CD4-positive, alpha-beta T cell treated with Interleukin-21 for 1 hour (primary cell): ENCODE results near the gene CASP8AP2.
"Not testable (repeated sequence)": the region's sequence is repeated elsewhere in the genome, so short reads cannot be mapped to it uniquely, and the experiment has no call there.

Experiments
- DNase-seq: peaks from one replicate; pipeline ENCODE4 v3.0.0-alpha.2; 2020

CASP8AP2 gene

DNA sequence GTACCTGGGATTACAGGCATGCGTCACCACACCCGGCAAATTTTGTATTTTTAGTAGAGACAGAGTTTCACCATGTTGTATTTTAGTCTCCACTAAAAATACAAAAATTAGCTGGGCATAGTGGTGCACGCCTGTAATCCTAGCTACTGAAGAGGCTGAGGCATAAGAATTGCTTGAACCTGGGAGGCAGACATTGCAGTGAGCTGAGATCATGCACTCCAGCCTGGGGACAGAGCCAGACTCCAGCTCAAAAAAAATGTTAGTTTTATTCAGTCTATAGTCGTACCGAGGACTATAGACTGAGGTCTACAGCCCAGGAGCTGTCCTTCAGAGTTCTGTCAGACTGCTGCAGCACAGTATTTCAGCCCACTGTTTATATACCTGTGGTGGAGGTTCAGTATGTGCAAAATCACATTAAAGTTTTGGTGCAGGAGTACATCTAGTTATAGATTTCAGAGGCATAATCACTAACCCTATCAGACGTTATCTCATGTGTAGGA is 3.6 kb upstream of the CASP8AP2 start:
- DNase-seq, result no peak

DNA sequence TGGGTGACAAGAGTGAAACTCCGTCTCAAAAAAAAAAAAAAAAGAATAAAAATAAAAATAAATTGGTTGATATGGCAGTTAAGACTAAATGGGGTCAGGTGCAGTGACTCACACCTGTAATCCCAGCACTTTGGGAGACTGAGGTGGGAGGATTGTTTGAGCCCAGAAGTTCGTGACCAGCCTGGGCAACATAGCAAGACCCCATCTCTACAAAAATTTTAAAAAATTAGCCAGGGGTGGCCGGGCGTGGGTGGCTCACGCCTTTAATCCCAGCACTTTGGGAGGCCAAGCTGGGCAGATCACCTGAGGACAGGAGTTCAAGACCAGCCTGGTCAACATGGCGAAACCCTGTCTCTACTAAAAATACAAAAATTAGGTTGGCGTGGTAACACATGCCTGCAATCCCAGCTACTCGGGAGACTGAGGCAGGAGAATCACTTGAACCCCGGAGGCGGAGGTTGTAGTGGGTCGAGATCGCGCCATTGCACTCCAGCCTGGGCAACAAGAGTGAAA is 1.1 kb upstream of the CASP8AP2 start:
- DNase-seq, result not testable (repeated sequence)

DNA sequence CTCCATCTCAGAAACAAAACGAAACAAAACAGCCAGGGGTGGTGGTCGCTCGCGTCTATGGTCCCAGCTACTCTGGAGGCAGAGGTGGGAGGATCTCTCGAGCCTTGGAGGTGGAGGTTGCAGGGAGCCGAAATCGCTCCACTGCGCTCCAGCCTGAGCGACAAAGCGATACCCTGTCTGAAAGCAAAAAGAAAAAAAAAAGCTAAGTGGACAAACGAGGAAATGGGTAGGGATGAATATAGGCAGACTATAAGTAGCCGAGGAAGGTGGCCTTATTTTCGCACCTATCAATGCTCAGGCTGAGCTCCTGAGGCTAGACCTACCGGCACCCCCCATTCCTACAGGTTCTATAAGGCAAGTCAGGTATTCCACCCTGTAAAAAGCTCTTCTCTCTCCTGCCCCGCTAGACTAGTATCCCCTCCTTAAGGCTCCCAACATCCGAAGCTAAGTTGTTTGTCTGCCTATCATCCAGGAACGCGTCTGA is 650 bp upstream of the CASP8AP2 start:
- DNase-seq, result no peak

DNA sequence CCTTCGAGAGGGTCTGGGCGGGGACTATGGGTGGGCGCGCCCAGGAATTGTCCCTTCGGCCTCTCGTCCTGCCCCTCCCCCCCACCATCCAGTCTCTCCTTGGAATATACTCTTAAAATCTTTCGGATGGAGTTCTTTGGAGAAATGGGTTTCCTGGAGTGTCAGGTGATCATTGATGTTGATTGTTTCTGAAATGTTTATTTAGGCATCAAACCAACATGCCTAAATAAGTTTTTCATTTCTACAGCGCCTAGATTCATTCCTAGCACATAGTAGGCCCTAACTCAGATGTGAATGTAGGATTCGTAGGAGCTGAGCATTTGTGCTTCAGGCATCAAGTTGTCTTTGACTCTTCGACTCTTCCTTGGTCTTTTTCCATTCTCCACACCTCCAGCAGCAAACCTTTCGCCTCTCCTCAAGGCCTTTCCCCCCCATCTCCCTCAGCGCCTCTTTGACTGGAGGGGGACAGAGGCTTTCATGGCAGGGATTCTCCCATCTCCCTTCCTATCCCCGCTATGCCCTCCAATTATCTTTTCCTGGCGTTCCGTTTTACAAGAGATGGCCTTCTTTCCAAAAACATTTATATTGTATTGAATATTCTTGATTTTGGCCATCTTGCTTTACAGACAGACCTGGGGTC is 610 bp downstream of the CASP8AP2 start:
- DNase-seq, result no peak

DNA sequence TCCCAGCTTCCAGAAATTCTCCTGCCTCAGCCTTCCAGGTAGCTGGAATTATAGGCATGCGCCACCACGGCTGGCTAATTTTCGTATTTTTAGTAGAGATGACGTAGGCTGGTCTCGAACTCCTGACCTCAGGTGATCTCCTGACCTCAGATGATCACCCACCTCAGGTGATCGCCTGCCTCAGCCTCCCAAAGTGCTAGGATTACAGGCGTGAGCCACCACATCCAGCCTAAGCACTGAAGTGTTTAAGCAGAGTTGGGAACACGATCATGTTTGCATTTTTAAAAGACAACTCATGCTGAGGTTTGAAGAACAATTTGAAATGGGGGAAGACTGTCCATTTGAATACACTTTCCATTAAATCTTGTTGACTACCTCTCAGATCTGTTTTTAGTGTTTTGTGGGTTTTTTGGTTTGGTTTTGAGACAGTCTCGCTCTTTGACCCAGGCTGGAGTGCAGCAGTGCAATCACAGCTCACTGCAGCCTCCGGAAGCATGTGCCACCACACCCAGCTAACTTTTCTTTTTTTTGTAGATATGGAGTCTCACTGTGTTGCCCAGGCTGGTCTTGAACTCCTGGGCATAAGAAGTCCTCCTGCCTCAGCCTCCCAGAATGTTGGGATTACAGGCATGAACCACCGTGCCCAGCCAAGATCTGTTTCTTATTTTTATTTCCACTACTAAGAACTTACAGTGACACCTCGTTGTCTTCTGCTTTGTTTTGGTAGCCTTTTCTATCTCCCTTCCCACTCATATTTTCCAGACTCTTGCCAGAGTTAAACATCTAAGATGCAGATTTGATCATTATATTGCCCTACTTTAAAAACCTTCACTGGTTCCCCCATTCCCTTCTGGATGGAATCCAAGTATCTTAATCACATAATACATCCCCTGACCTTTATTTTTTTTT is 5.5 kb downstream of the CASP8AP2 start:
- peak; percentile 66 for DNase-seq

DNA sequence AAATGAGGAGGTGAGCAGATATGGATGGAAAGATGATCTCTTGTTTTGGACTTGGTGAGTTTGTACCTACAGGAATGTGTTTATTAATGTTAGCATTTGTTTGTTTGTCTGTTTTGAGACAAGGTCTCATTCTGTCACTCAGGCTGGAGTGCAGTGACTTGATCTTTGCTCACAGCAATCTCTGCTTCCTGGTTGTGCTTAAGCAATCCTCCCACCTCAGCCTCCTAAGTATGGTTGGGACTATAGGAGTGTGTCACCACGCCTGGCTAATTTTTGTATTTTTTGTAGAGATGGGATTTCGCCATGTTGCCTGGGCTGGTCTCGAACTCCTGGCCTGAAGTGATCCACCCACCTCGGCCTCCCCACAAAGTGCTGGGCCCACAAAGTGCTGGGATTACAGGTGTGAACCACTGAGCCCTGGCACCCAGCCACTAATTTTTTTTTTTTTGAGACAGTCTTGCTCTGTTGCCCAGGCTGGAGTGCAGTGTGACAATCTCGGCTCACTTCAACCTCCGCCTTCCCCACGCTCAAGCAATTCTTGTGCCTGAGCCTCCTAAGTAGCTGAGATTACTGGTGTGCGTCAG is 7.1 kb downstream of the CASP8AP2 start:
- DNase-seq, result no peak

DNA sequence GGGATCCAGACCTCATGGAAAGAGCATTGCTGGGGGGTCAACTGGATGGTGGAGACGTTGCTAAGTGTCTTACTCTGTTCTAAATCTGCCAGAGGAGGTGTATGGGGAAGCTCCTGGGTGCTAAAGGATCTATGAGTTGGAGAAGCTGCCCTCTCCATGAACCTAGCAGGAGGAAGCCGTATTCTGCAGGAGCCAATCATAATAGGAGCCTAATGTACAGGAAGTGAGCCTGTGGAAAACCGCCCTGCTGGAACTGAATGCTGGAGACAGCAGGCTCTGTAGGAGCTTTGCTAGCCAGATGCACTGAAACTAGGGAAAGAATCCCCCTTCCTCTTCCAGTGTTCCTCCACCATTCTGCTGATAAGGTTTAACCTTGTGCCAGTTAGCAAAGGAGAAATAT is 10.9 kb downstream of the CASP8AP2 start:
- no peak for DNase-seq

DNA sequence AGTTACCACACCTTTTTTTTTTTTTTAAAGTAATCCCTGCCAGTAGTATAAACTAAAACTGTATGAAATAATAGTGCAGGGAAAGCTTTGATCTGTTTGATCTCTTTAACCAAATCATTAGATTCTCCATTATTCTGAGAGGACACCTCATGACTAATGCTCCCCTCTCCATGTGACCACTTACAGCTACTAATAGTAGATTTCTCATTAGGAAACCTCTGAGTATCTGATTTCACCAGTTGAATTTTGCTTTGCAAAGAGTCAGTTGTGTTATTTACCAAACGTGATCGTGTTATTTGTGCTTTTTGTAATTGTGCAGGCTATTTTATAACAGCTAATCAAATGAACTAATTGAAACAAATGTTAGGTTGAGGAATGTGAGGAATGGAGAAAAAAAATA is 12.5 kb downstream of the CASP8AP2 start:
- no peak for DNase-seq

DNA sequence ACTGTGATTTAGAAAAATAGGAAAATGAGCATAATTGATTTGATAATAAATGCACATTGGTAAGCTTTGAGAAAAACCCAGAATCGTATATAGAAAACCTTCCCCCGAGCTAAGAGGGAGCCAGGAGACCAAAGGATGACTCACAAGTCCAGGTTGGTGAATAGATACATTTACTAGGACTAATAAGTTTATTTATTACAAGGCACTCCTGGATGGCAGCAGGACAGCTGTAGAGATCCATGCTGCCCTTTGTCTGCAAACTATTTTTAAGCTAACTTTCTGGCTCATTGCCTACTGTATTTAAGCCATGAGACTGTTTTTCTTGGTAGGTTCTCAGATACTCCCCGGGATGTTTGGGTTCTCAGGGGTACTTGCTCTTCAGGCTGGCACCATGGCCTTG is 13.4 kb downstream of the CASP8AP2 start:
- no peak for DNase-seq

DNA sequence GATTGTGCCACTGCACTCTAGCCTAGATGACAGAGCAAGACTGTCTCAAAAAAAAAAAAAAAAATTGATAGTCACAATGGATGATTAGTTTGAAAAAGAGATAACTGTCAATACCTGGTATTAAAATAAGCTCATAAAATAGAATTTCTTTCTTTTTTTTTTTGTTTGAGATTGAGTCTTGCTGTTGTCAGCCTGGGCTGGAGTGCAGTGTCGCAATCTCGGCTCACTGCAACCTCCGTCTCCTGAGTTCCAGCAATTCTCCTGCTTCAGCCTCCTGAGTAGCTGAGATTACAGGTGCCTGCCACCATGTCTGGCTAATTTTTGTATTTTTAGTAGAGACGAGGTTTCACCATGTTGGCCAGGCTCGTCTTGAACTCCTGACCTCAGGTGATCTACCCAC is 17.8 kb downstream of the CASP8AP2 start:
- not testable (repeated sequence) for DNase-seq

DNA sequence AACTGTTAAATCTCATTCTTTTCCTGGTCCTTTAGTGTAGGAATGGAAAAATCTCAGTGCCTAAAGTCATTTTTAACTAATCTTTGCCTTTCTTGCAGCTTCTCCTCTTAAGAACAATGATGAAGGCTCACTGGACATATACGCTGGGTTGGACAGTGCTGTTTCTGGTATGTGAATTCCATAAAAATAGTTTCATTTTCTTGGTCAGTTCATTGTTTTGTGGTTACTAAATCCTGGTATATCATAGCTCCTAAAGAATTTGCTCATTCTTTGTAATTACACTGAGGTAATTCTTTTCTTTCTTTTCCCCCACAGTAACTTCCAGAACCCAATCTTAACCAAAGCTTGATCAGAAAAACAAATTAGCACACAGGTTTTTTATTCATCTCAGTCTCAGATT is 23.4 kb downstream of the CASP8AP2 start:
- DNase-seq, result no peak

DNA sequence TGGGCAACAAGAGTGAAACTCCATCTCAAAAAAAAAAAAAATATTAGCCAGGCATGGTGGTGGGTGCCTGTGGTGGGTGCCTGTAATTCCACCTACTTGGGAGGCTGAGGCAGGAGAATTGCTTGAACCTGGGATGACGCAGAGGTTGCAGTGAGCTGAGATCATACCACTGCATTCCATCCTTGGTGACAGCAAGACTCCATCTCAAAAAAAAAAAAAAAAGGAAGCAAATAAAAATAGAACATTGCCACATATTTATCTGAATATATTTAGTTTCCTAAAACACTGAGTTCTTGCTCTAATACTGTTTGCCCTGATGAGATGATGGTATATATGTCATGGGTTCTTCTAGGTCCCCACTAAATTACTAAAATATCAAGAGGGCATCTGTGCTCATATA is 28.4 kb downstream of the CASP8AP2 start:
- no peak for DNase-seq

DNA sequence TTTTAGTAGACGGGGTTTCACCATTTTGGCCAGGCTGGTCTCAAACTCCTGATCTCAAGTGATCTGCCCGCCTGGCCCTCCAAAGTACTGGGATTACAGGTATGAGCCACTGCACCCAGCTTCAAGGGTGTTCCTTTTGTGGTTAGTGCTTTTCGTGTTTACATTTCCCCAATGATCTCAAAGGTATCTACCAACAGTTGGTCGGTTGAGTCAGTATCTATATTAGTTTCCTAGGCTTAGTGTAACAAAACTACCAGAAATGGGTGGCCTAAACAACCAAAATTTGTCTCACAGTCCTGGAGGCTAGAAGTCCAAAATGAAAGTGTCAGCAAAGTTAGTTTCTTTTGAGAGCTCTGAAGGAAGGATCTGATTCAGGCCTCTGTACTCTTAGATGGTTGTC is 30.1 kb downstream of the CASP8AP2 start:
- no peak for DNase-seq

DNA sequence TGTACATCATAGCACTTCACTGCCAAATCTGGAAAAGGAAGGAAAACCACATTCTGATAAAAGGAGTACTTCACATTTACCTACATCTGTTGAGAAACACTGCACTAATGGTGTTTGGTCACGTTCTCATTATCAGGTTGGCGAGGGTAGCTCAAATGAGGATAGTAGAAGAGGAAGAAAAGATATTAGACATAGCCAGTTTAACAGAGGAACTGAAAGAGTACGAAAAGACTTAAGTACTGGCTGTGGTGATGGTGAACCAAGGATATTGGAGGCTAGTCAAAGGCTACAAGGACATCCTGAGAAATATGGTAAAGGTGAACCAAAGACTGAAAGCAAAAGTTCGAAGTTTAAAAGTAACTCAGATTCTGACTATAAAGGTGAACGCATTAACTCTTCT is 32.6 kb downstream of the CASP8AP2 start:
- DNase-seq, result no peak

DNA sequence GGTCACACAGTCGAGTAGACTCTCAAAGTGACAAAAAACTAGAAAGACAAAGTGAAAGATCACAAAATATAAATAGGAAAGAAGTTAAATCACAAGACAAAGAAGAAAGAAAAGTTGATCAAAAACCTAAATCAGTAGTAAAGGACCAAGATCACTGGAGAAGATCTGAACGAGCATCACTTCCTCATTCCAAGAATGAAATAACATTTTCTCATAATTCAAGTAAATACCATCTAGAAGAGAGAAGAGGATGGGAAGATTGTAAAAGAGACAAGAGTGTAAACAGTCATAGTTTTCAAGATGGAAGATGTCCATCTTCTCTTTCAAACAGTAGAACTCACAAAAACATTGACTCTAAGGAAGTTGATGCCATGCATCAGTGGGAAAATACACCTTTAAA is 33.0 kb downstream of the CASP8AP2 start:
- DNase-seq, result no peak

DNA sequence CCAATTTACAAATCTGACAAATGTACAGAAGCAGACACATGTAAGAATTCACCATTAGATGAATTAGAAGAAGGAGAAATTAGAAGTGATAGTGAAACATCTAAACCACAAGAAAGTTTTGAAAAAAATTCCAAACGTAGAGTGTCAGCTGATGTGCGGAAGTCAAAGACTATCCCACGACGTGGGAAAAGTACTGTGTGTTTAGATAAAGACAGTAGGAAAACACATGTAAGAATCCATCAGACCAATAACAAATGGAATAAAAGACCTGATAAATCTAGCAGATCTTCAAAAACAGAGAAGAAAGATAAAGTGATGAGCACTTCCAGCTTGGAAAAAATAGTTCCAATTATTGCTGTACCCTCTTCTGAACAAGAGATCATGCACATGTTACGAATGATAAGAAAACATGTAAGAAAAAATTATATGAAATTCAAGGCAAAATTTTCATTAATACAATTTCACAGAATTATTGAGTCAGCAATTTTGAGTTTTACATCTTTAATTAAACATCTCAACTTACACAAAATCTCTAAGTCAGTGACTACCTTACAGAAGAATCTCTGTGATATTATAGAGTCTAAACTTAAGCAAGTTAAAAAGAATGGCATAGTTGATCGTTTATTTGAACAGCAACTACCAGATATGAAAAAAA is 36.5 kb downstream of the CASP8AP2 start:
- no peak for DNase-seq

DNA sequence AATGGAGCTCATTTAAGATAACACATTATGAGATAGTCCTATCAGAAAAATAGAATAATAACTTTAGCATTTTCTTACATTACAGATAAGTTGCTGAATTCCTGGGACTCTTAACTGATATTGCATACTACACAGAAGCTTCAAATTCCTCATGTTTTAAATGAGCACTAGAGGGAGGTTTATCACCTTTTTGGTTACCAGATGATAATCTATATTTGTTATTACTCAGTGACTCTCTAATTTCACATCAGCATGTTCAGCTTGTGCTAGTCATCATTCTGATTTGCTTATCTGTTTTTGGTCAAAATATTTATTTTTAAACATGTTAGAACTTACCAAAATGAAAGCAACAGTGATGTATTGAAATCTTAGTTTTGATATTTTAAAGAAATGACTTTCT is 44.0 kb downstream of the CASP8AP2 start:
- no peak for DNase-seq

DNA sequence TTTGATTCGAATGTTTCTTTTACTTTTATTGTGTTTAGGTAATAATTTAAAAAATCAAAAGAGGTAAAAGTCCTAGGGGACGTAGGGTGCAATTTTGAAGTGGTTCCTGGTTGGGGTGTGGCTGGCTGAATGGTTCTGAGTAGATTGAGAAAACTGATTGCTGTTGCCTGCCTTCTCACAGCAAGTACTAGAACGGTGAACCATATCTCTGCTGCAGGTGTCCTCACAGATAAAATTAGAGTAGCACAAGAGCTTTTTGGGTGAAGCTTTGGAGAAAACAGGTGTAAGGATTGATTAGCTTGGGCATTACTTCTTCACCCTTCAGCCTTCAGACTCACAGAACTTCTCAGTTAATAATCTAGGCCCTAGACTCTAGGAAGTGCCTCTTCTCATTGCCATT is 44.8 kb downstream of the CASP8AP2 start:
- no peak for DNase-seq

DNA sequence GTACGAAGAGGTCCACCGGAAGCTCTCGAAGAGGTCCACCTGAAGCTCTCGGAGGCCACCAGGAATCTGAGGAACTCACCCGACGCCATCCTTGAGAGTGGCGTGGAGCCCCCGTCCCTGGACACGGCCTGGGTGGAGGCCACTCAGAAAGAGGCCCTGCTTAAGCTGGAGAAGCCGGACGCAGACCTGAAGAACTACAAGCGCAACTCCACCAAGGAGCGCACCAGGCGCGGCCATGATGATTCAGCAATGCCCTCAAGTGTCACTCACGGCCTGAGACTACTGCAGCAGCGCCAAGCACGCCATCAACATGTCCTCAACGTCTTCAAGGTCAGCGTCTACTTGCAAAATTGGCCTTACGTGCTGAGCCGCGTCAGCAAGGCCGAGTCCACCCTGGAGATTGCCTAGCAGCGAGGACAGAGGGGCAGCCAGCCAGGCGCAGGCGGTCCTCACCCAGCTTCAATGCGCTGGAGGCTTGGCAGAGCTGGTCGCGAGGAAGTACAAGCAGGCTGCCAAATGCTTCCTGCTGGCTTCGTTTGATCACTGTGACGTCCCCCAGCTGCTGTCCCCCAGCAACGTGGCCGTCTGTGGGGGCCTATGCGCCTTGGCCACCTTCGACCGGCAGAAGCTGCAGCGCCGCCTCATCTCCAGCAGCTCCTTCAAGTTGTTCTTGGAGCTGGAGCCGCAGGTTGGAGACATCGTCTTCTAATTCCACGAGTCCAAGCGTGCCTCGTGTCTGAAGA is 56.9 kb downstream of the CASP8AP2 start:
- DNase-seq, result no peak

DNA sequence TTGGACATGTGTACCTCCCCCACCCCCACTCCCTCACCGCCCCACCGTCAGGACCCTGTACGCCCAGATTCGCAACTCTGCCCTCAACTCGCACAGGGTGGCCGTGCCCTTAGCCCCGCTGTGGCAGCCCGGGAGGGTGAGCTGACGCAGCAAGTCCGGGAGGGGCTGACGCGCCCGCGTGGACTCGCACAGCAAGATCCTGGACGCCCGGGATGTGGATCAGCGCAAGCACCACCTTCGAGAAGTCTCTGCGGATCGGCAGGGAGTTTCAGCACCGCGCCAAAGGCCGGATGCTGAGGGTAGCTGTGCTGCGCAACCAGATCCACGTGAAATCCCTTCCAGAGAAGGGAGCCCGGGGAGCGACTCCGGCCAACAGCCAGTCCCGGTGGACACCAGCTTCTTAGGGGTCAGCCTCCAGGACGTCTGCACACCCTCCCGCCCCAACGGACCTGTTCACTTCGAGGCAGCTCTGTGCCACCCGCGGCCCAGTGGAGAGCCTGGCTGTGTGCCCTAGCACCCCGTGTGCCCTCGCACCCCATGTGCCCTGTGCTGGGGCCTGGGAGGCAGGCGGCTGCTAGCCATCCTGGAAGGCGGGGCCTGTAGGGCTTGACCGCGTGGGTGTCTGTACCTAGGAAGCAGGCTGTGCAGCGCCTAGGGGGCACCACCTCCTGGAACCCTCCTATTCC is 57.9 kb downstream of the CASP8AP2 start:
- no peak for DNase-seq

DNA sequence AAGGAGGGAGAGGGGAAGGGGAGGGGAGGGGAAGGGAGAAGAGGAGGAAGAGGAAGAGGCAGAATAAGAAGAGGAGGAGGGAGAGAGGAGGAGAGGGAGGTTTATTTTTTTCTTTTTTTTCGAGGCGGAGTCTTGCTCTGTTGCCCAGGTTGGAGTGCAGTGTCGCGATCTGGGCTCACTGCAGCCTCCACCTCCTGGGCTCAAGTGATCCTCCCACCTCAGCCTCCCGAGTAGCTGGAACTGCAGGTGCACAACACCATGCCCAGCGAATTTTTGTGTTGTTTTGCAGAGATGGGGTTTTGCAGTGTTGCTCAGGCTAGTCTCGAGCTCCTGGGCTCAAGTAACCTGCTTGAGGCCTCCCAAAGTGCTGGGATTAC is 58.4 kb downstream of the CASP8AP2 start:
- no peak for DNase-seq

DNA sequence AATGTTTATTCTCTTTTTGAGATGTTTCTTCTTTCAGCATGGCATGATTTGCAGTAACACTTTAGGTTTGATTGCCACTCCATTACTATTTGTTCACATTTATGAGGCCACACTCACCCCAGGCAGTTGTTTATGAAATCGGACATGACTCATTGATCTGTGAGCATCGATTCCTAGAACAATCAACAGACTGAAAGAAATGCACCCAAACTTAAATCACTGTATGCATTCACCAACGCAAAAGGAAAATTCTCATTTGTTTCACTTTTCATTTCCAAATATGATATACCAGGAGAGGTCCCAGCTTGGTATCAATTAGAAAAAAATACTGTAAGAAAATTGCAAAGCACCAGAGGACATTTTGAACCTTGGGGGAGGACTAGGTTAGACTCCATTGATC is 59.2 kb downstream of the CASP8AP2 start:
- DNase-seq, result no peak
